SK-N-SH (cell line): ENCODE measurements around the gene TRIP13. TPM values are rescaled to one million over a fixed set of nuclear protein-coding genes. Genes with fewer than 3 reads are reported as not detected.
"Not testable (repeated sequence)": the region's sequence is repeated elsewhere in the genome, so short reads cannot be mapped to it uniquely, and the experiment has no call there.

ENCODE experiments used
- CTCF ChIA-PET: fragments of 300-600, 350-600 bp; formaldehyde crosslinking; extraction: SDS; loops from one replicate; lab custom pipeline; 2021; lab: Yijun Ruan, JAX
- POLR2A ChIA-PET: fragments of 350-600 bp; sonication (Branson Sonifier 250); formaldehyde crosslinking; extraction: SDS; loops from one replicate; lab custom pipeline; 2020; ENCODE audit warnings: antibody characterized with exemption, inconsistent platforms; lab: Yijun Ruan, JAX
- DNase-seq: peaks from one replicate; pipeline ENCODE4 v3.0.0; 2012
- H2AFZ ChIP-seq: fragments of 200-600 bp; sonication (generic); 2 replicates; pipeline ENCODE4 v1.8.1; 2016; ENCODE audit warnings: antibody characterized with exemption, mild to moderate bottlenecking, low read depth
- H3F3A ChIP-seq: fragments of 200-600 bp; sonication (generic); replicated peaks from 2 replicates; pipeline ENCODE3; 2016; ENCODE audit warnings: antibody characterized with exemption, mild to moderate bottlenecking; ENCODE audit not compliant: insufficient read depth
- H3K27ac ChIP-seq, 2 experiments: fragments of 200-500 bp in 1 of 2; fragments of 200-600 bp in 1 of 2; sonication (Bioruptor generic) in 1 of 2; sonication (generic), shearing (Covaris generic) in 1 of 2; 2 replicates each; pipeline versions ENCODE4 v1.5.1 to v1.6.1; 2014 to 2016; ENCODE audit warnings: low read depth in 2 of 2, inconsistent platforms in 1 of 2, low read length in 1 of 2, mild to moderate bottlenecking in 1 of 2, mixed read lengths in 1 of 2
- H3K27me3 ChIP-seq: fragments of 200-600 bp; sonication (generic), shearing (Covaris generic); 2 replicates; pipeline ENCODE4 v1.6.1; 2016; ENCODE audit warnings: mixed run types; ENCODE audit not compliant: insufficient read depth
- H3K36me3 ChIP-seq, 2 experiments: fragments of 200-500 bp in 1 of 2; fragments of 200-600 bp in 1 of 2; sonication (Bioruptor generic) in 1 of 2; sonication (generic) in 1 of 2; replicated peaks in 1 of 2; 2 replicates each; pipeline versions ENCODE3 to v1.5.1; 2014 to 2016; ENCODE audit warnings: low read length in 1 of 2, mild to moderate bottlenecking in 1 of 2; ENCODE audit not compliant: insufficient read depth in 2 of 2, control insufficient read depth in 1 of 2
- H3K4me1 ChIP-seq, 2 experiments: fragments of 200-500 bp in 1 of 2; fragments of 200-600 bp in 1 of 2; sonication (Bioruptor generic) in 1 of 2; sonication (generic), shearing (Covaris generic) in 1 of 2; 2 replicates each; pipeline versions ENCODE4 v1.5.1 to v1.6.1; 2014 to 2016; ENCODE audit warnings: low read depth in 1 of 2, low read length in 1 of 2, mixed run types in 1 of 2; ENCODE audit not compliant: insufficient read depth in 2 of 2, control insufficient read depth in 1 of 2
- H3K4me2 ChIP-seq: fragments of 200-600 bp; sonication (generic), shearing (Covaris generic); 2 replicates; pipeline ENCODE4 v1.6.1; 2017; ENCODE audit warnings: mixed run types
- H3K4me3 ChIP-seq, 2 experiments: fragments of 200-500 bp in 1 of 2; fragments of 200-600 bp in 1 of 2; sonication (Bioruptor generic) in 1 of 2; sonication (generic), shearing (Covaris generic) in 1 of 2; 2 replicates each; pipeline versions ENCODE4 v1.5.1 to v1.8.1; 2014 to 2016; ENCODE audit warnings: low read depth in 2 of 2, inconsistent platforms in 1 of 2, low read length in 1 of 2, mild to moderate bottlenecking in 1 of 2, mixed read lengths in 1 of 2, moderate library complexity in 1 of 2
- H3K79me2 ChIP-seq: fragments of 200-600 bp; sonication (generic); 2 replicates; pipeline ENCODE4 v1.8.1; 2017; ENCODE audit warnings: mild to moderate bottlenecking; ENCODE audit not compliant: insufficient read depth
- H3K9ac ChIP-seq: fragments of 200-600 bp; sonication (generic); 2 replicates; pipeline ENCODE4 v1.6.1; 2017; ENCODE audit warnings: mixed run types
- H3K9me2 ChIP-seq: fragments of 200-600 bp; sonication (generic); 2 replicates; pipeline ENCODE4 v1.6.1; 2017; ENCODE audit warnings: mixed run types
- H3K9me3 ChIP-seq: fragments of 200-600 bp; sonication (generic); 2 replicates; pipeline ENCODE4 v1.6.1; 2017; ENCODE audit warnings: mixed run types, mild to moderate bottlenecking, moderate library complexity
- H4K20me1 ChIP-seq: fragments of 200-600 bp; sonication (generic); 2 replicates; pipeline ENCODE4 v1.6.1; 2017; ENCODE audit warnings: mild to moderate bottlenecking, mixed run types; ENCODE audit not compliant: insufficient read depth
- CHD2 ChIP-seq: fragments of 150-350 bp; IDR thresholded peaks from 2 replicates; pipeline ENCODE4 v1.6.1; 2018; ENCODE audit warnings: low read length; ENCODE audit not compliant: partially characterized antibody
- FOXJ3 ChIP-seq: sonication (generic); formaldehyde crosslinking; IDR thresholded peaks from 2 replicates; pipeline ENCODE4 v1.5.1; 2020; ENCODE audit warnings: mild to moderate bottlenecking, missing genetic modification reagents
- FOXM1 ChIP-seq: IDR thresholded peaks from 2 replicates; pipeline ENCODE4 v1.4.0; 2012; ENCODE audit warnings: low read depth, mild to moderate bottlenecking
- GABPA ChIP-seq: IDR thresholded peaks from 2 replicates; pipeline ENCODE4 v1.4.0; 2012; ENCODE audit warnings: low read depth, mild to moderate bottlenecking
- JUND ChIP-seq: IDR thresholded peaks from 2 replicates; pipeline ENCODE4 v1.4.0; 2012
- POLR2AphosphoS5 ChIP-seq: IDR thresholded peaks from 2 replicates; pipeline ENCODE4 v1.6.1; 2012; ENCODE audit warnings: low read depth, low read length
- RFX5 ChIP-seq: IDR thresholded peaks from 2 replicates; pipeline ENCODE4 v1.6.1; 2012; ENCODE audit warnings: mild to moderate bottlenecking, improper control_type of control experiment, low read length
- SIN3A ChIP-seq: IDR thresholded peaks from 2 replicates; pipeline ENCODE4 v1.6.1; 2012; ENCODE audit warnings: low read depth, mild to moderate bottlenecking, low read length, moderate library complexity, borderline replicate concordance
- SMC3 ChIP-seq: IDR thresholded peaks from 2 replicates; pipeline ENCODE4 v1.6.1; 2012; ENCODE audit warnings: low read depth, low read length, improper control_type of control experiment
- USF2 ChIP-seq: fragments of 150-350 bp; IDR thresholded peaks from 2 replicates; pipeline ENCODE4 v1.6.1; 2017; ENCODE audit warnings: antibody characterized with exemption, low read length, low read depth, borderline replicate concordance
- YY1 ChIP-seq: IDR thresholded peaks from 2 replicates; pipeline ENCODE4 v1.4.0; 2012; ENCODE audit warnings: low read depth, mild to moderate bottlenecking
- WGBS: methylation state at CpG from one replicate; pipeline ENCODE4 v1.1.6; 2017; ENCODE audit warnings: low lambda C conversion rate; 5-methylcytosine and 5-hydroxymethylcytosine counted together
- polyA plus RNA-seq, 3 experiments: library from polyadenylated mRNA; depleted of rRNA; stranded (reverse); fragments of >200 nt; gene quantifications; 2 replicates each; pipeline ENCODE4 v1.2.3, GENCODE V29; 2012
- TF ChIP-seq, protein P1 (sequence below): fragments of 150-350 bp; IDR thresholded peaks from 2 replicates; pipeline ENCODE4 v1.6.1; 2016; ENCODE audit warnings: mild to moderate bottlenecking, low read depth, low read length

Gene TRIP13
- polyA plus RNA-seq, 1 of the 3 experiments (the other 2 are of a cell fraction), result 24.1 TPM

DNA sequence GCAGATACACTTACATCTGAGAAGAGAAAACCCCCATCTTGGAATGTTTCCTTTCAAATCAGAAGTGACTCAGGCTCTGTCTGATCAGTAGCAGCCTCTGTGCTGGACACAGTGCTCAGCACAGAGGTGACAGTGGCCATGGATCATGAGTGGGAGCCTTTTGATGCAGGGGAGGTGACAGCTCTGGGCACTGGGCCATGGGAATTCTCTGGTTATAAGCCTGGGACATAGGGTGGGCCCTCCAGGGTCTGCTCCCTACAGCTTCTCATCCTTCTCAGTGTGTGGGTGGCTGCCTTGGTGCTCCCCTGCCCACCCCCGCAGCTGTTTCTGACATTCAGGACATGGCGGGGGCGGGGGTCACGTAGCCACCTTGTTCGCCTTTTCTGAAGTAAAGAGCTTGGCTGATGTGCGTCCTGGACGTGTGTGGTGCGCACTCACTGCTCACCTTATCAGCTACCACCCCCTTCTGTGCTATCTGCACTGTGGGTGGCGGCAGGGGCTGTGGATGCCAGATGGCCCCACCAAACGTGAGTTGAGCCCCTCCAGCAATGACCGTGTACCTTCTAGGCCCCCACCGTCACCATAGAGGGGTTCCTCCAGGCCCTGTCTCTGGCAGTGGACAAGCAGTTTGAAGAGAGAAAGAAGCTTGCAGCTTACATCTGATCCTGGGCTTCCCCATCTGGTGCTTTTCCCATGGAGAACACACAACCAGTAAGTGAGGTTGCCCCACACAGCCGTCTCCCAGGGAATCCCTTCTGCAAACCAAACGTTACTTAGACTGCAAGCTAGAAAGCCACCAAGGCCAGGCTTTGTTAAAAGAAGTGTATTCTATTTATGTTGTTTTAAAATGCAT lies 24.0 kb downstream of the TRIP13 start (continued):
- TF ChIP-seq USF2 (no peak), SMC3 (no peak), RFX5 (no peak), YY1 (no peak), JUND (no peak), GABPA (no peak), FOXM1 (no peak), FOXJ3 (CRISPR knock-in tag) (no peak), SIN3A (no peak), CHD2 (no peak), POLR2AphosphoS5 (no peak)
- TF ChIP-seq, protein P1, sequence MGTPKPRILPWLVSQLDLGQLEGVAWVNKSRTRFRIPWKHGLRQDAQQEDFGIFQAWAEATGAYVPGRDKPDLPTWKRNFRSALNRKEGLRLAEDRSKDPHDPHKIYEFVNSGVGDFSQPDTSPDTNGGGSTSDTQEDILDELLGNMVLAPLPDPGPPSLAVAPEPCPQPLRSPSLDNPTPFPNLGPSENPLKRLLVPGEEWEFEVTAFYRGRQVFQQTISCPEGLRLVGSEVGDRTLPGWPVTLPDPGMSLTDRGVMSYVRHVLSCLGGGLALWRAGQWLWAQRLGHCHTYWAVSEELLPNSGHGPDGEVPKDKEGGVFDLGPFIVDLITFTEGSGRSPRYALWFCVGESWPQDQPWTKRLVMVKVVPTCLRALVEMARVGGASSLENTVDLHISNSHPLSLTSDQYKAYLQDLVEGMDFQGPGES, result no peak

- DNase-seq, H3K27me3 ChIP-seq, H4K20me1 ChIP-seq, H3F3A ChIP-seq, POLR2A ChIA-PET, H3K9me3 ChIP-seq, H3K4me1 ChIP-seq, H3K27ac ChIP-seq, H3K4me3 ChIP-seq, H3K9ac ChIP-seq, H3K4me2 ChIP-seq, H2AFZ ChIP-seq, H3K9me2 ChIP-seq: not testable (repeated sequence)
- CTCF ChIA-PET, result interaction anchor here (1.6 to 9.2 kb wide), 3 partner anchors 16 to 250 kb away, joined by 5 to 119 read pairs (median 7); no protein-coding TSS in a partner anchor
- WGBS, result 98% methylated on average over 5 of the region's 5 CpGs
- peaks cover 11% of the 10 kb centered on the region; the same call in 1 of the 2 replicates for H3K79me2 ChIP-seq
- peaks cover 21 to 49% of the 10 kb centered on the region in 2 experiments for H3K36me3 ChIP-seq
Measured at GRCh38 chr5:918717-919116, 26.0 kb downstream of the TRIP13 start.
